Measurements from ENCODE around the gene ZNF750. TPM values are rescaled to one million over a fixed set of nuclear protein-coding genes. Genes with fewer than 3 reads are reported as not detected.
"Not testable (repeated sequence)": the region's sequence is repeated elsewhere in the genome, so short reads cannot be mapped to it uniquely, and the experiment has no call there.

The ZNF750 gene
- polyA plus RNA-seq, 3 donors, result not detected

DNA sequence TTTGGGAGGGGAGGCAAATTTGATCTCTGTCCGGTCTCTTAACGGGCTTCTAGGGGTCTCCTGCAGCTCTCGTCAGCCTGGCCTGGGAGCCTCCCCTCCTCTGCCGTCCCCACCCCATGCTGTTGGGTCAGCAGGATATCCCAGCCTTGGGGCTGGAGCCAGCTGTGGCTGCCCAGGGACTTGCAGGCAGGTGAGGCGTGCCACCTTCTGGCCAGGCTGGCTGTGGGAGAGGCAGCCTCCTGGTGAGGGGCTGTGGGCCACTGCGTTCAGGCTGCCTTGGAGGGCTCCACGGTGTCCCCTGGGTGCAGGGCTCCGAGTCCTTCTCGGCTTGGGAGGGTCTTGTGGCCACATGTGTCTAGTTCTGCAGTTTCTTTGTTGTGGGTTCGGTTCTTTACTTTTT is 53.4 kb downstream of the ZNF750 start:
- Histone ChIP-seq H2AFZ (ENCODE audit: insufficient read depth, low read depth, low read length, poor library complexity, severe bottlenecking) (no peak overlapping the region), H3K79me2 (ENCODE audit: insufficient read depth, low read length) (no peaks in the 10 kb centered on the region), H3K9ac (ENCODE audit: insufficient read depth, low read length, poor library complexity, severe bottlenecking) (no peak overlapping the region), H3K4me3 (replicated peaks in 1 of 3; ENCODE audit: low read depth in 2 of 3, low read length in 3 of 3) (no peak overlapping the region), H3K27me3 (ENCODE audit: control insufficient read depth in 2 of 2, insufficient read depth in 2 of 2, low read length in 2 of 2) (no peaks in the 10 kb centered on the region), H4K20me1 (ENCODE audit: insufficient read depth, low read length) (no peaks in the 10 kb centered on the region), H3K4me1 (ENCODE audit: control insufficient read depth in 1 of 2, insufficient read depth in 2 of 2, low read length in 2 of 2) (peaks cover 10 to 11% of the 10 kb centered on the region in 2 donors), H3K9me3 (replicated peaks in 1 of 2; ENCODE audit: control insufficient read depth in 1 of 2, insufficient read depth in 1 of 2, low read length in 2 of 2) (no peaks in the 10 kb centered on the region), H3K27ac (ENCODE audit: low read depth in 1 of 2, low read length in 2 of 2) (no peak overlapping the region), H3K4me2 (replicated peaks; ENCODE audit: extremely low read depth, low read length, poor library complexity, severe bottlenecking) (no peak overlapping the region), H3K36me3 (replicated peaks in 1 of 2; ENCODE audit: control insufficient read depth in 1 of 2, insufficient read depth in 2 of 2, low read length in 2 of 2) (peaks cover 2 to 20% of the 10 kb centered on the region in 2 donors)
- Mint-ChIP-seq H3K4me3 (no peak overlapping the region), H3K27ac (no peak overlapping the region), H3K36me3 (peaks cover 27 to 29% of the 10 kb centered on the region in 2 donors), H3K9me3 (no peaks in the 10 kb centered on the region), H3K4me1 (peaks cover 13% of the 10 kb centered on the region), H3K27me3 (ENCODE audit: low read depth in 3 of 3) (peaks cover 0 to 5% (median 2%) of the 10 kb centered on the region in 3 donors)
- intact Hi-C loops (cut with micrococcal nuclease), result no loop called here
- TF ChIP-seq, protein P1, sequence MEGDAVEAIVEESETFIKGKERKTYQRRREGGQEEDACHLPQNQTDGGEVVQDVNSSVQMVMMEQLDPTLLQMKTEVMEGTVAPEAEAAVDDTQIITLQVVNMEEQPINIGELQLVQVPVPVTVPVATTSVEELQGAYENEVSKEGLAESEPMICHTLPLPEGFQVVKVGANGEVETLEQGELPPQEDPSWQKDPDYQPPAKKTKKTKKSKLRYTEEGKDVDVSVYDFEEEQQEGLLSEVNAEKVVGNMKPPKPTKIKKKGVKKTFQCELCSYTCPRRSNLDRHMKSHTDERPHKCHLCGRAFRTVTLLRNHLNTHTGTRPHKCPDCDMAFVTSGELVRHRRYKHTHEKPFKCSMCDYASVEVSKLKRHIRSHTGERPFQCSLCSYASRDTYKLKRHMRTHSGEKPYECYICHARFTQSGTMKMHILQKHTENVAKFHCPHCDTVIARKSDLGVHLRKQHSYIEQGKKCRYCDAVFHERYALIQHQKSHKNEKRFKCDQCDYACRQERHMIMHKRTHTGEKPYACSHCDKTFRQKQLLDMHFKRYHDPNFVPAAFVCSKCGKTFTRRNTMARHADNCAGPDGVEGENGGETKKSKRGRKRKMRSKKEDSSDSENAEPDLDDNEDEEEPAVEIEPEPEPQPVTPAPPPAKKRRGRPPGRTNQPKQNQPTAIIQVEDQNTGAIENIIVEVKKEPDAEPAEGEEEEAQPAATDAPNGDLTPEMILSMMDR (IDR thresholded peaks at IDR 0.05), result no peak
- no peak for DNase-seq
- 87% methylated on average over 6 of the region's 10 CpGs for WGBS (ENCODE audit: insufficient coverage)

DNA sequence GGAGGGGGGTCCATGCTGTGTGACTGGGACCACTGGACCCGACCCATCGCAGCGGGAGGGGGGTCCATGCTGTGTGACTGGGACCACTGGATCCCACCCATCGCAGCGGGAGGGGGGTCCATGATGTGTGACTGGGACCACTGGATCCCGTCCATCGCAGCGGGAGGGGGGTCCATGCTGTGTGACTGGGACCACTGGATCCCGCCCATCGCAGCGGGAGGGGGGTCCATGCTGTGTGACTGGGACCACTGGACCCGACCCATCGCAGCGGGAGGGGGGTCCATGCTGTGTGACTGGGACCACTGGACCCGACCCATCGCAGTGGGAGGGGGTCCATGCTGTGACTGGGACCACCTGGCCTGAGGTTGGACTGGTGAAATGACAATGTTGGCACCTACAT is 54.2 kb downstream of the ZNF750 start:
- H3K9me3 Mint-ChIP-seq; H3K79me2 ChIP-seq (ENCODE audit: insufficient read depth, low read length): not testable (repeated sequence)

More for the DNA sequence above, 54.2 kb downstream of the ZNF750 start:
- 100% methylated on average over 8 of the region's 16 CpGs for WGBS (ENCODE audit: insufficient coverage)
- Mint-ChIP-seq H3K36me3 (peaks cover 25 to 27% of the 10 kb centered on the region in 2 donors), H3K4me1 (peaks cover 13% of the 10 kb centered on the region)
- H2AFZ ChIP-seq (ENCODE audit: insufficient read depth, low read depth, low read length, poor library complexity, severe bottlenecking); DNase-seq; H3K4me3 ChIP-seq (replicated peaks in 1 of 3; ENCODE audit: low read depth in 2 of 3, low read length in 3 of 3); H3K27ac Mint-ChIP-seq; intact Hi-C loops (cut with micrococcal nuclease); H3K27me3 Mint-ChIP-seq (ENCODE audit: low read depth in 3 of 3); H3K27me3 ChIP-seq (ENCODE audit: control insufficient read depth in 2 of 2, insufficient read depth in 2 of 2, low read length in 2 of 2); H3K4me2 ChIP-seq (replicated peaks; ENCODE audit: extremely low read depth, low read length, poor library complexity, severe bottlenecking); H3K4me3 Mint-ChIP-seq; H3K9me3 ChIP-seq (replicated peaks in 1 of 2; ENCODE audit: control insufficient read depth in 1 of 2, insufficient read depth in 1 of 2, low read length in 2 of 2); H3K9ac ChIP-seq (ENCODE audit: insufficient read depth, low read length, poor library complexity, severe bottlenecking); H4K20me1 ChIP-seq (ENCODE audit: insufficient read depth, low read length); H3K27ac ChIP-seq (ENCODE audit: low read depth in 1 of 2, low read length in 2 of 2): not testable (repeated sequence)
- Histone ChIP-seq H3K4me1 (ENCODE audit: control insufficient read depth in 1 of 2, insufficient read depth in 2 of 2, low read length in 2 of 2) (peaks cover 10 to 11% of the 10 kb centered on the region in 2 donors), H3K36me3 (replicated peaks in 1 of 2; ENCODE audit: control insufficient read depth in 1 of 2, insufficient read depth in 2 of 2, low read length in 2 of 2) (peaks cover 0 to 18% of the 10 kb centered on the region in 2 donors)
